DOHH2 (cell line): Measurements from ENCODE around the gene KRTAP9-1.

Source experiments
- CTCF ChIP-seq: fragments of 200-600 bp; sonication (generic); IDR thresholded peaks from one replicate; pipeline ENCODE4 v1.5.1; 2014; ENCODE audit warnings: antibody characterized with exemption, mild to moderate bottlenecking, low read depth, low read length; ENCODE audit not compliant: poor library complexity, severe bottlenecking
- EZH2phosphoT487 ChIP-seq: fragments of 200-600 bp; sonication (generic); IDR thresholded peaks from 2 replicates; pipeline ENCODE4 v1.6.1; 2017; ENCODE audit warnings: borderline replicate concordance, mild to moderate bottlenecking, antibody characterized with exemption, low read length, moderate library complexity, mixed read lengths

DNA sequence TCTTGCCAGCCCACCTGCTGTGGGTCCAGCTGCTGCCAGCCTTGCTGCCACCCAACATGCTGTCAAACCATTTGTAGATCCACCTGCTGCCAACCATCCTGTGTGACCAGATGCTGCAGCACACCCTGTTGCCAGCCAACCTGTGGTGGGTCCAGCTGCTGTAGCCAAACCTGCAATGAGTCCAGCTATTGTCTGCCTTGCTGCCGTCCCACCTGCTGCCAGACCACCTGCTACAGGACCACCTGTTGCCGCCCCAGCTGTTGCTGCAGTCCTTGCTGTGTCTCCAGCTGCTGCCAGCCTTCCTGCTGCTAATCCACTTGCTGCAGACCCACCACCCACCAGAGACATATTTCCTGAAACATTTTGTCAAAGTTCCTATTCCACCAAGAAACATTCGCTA, 641 bp downstream of the KRTAP9-1 start:
- TF ChIP-seq CTCF (no peak), EZH2phosphoT487 (no peak)
